Stimulated activated CD4-positive, alpha-beta T cell treated with anti-CD3 and anti-CD28 coated beads, TNF-alpha, amount 100 ng/mL, for 48 hours (primary cell): ENCODE results near the gene KDM5A.
"Not testable (repeated sequence)": the region's sequence is repeated elsewhere in the genome, so short reads cannot be mapped to it uniquely, and the experiment has no call there.

Experiments
- DNase-seq, 3 donors: peaks; one replicate each; pipeline ENCODE4 v3.0.0-alpha.2; 2020; ENCODE audit warnings: low read depth in 3 of 3

Gene KDM5A

DNA sequence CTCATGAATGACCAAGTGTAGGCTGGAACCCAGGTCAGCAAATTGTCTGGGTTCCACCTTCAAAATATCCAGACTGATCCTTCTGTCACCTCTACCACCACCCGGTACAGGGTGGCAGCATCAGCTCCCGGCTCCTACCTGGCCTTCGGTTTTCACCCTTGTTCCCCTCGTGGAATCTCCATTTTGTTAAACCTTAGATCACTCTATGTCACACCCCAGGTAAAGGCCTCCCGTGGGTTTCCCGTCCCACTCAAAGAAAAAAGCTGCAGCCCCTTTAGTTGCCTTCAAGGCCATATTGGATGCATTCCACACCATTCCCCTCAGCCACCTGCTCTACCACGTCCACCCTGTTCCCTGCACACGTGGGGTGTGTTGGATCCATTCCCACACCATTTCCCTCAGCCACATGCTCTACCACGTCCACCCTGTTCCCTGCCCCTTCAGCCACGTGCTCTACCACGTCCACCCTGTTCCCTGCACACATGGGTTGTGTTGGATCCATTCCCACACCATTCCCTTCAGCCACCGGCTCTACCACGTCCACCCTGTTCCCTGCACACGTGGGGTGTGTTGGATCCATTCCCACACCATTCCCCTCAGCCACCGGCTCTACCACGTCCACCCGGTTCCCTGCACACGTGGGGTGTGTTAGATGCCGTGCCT lies 150.3 kb downstream of the KDM5A start:
- DNase-seq = no peak

DNA sequence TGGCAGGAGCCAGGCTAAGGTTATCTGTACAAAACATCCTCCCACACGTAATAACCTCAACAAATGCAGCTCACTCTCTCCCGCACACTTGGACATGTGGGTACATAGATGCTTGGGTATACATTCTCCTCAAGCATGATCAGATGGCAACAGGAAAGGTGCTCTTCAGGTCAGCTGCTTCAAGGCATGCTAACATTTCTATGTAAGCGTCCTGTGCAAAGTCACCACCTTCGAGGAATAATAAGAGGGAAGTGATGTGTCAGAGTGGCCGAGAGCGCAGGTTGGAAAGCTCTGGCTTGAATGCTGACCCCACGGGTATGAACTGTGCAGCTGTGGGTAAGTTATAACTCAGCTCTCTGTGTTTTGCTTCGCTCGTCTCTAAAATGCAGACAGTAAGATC lies 151.0 kb downstream of the KDM5A start:
- no peak for DNase-seq

DNA sequence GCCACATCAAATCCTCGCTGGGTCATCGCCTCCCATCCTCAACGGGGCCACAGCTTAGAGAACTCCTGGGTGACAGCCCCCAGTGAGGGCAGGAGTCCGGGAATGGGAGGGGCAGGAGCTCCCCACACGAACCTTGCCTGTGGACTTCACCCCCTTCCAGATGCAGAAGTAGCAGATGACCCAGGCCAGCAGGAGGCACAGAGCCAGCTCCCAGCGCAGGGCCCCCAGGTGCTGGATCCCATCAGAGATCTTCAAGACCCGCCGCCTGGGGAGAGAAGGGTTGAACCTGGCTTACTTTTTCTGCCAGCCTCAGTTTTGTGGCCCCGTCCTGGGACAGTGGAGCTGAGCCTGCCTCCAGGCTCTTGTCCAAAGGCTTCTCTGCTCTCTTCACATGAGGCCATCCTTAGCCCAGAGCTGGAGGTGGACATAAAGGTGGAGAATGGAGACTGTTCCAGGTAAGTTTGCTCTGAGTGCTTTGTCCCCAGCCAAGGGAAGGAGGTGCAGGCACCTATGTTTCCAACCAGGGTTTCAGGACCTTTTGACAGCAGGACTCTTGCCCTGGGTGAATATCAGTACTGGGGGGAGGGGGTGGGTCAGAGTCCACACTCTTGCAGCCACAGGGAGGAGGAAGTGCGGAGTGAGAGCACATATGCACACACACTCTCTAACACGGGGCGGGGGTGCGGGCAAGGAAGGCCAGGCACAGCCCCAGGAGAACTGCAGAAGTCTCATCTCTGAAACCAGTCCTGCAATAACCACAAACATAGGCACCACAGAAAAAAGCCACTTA lies 151.9 kb downstream of the KDM5A start:
- no peak for DNase-seq

DNA sequence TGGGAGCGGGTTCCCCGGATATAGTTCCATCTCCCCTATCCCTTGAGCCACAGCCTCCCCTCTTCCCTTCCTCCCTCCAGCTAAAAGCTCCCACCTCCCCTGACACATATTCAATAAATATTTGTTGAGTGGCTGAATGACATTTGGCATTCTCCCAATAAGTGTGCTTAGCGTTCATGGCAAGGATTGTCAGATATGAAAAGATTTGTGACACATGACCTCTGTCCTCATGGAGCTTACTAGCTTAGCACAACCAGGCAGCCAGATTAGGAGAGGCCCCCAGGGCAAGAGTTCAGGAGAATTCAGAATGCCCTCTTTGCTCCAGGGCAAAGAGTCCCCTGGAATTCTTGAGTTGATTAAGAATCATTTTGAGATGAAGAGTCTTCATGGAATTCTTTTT lies 152.7 kb downstream of the KDM5A start:
- DNase-seq = no peak

DNA sequence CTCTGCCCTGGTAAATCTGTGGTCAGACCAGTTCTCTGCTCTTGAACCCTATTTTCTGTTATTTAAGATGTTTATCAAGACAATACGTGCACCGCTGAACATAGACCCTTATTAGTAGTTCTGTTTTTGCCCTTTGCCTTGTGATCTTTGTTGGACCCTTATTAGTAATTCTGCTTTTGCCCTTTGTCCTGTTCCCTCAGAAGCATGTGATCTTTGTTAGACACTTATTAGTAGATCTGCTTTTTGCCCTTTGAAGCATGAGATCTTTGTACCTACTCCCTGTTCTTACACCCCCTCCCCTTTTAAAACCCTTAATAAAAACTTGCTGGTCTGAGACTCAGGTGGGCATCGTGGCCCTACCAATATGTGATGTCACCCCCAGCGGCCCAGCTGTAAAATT lies 153.2 kb downstream of the KDM5A start:
- DNase-seq = not testable (repeated sequence)

DNA sequence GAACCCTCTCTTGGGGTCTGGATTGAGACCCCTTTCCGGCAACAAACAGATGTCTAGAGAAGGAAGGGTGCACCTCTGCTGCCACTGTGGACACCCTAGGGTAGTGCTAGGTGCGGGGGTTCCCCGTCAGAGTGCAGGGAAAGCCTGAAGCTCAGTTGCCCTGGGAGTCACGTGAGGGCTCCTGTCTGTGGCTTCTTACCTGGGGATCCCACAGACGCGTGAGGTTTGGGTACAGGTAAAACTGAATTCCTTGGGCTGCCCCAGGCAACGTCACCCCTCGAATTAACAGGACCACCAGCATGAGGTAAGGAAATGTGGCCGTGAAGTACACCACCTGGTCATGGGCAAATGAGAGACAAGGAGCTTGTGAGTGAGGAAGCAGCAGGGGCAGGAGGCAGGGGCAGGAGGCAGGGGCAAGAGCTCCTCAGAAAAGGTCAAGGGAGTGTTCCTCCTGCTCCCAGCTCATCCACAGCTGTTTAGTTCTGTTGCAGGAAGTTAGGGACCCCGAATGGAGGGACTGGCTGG lies 154.2 kb downstream of the KDM5A start:
- no peak for DNase-seq

DNA sequence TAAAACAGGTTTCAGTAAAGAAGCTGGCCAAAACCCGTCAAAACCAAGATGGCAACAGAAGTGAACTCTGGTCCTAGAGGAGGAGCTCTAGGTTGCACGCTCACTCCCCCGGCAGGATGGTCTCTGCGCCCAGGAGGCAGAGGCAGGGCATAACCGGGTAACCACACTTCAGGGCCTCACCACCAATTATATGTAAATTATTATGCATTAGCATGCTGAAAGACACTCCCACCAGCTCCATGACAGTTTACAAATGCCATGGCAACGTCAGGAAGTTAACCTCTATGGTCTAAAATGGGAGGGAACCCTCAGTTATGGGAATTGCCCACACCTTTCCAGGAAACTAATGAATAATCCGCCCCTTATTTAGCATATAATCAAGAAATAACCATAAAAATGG lies 155.1 kb downstream of the KDM5A start:
- no peak for DNase-seq

DNA sequence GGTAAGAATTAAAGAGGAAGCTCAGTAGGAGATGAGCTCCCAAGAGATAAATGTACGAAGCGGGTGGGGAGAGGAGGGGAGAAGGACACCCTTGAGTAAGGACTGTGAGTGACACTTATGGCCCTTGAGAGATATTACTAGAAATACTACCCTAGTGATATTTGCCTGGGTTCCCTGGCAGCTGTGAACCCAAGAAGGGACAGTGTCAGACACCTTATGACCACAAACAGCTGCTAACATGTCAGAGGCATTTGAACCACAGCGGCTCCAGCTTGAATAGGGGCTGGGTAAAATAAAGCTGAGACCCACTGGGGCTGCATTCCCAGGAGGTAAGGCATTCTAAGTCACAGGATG lies 155.5 kb downstream of the KDM5A start:
- no peak for DNase-seq

DNA sequence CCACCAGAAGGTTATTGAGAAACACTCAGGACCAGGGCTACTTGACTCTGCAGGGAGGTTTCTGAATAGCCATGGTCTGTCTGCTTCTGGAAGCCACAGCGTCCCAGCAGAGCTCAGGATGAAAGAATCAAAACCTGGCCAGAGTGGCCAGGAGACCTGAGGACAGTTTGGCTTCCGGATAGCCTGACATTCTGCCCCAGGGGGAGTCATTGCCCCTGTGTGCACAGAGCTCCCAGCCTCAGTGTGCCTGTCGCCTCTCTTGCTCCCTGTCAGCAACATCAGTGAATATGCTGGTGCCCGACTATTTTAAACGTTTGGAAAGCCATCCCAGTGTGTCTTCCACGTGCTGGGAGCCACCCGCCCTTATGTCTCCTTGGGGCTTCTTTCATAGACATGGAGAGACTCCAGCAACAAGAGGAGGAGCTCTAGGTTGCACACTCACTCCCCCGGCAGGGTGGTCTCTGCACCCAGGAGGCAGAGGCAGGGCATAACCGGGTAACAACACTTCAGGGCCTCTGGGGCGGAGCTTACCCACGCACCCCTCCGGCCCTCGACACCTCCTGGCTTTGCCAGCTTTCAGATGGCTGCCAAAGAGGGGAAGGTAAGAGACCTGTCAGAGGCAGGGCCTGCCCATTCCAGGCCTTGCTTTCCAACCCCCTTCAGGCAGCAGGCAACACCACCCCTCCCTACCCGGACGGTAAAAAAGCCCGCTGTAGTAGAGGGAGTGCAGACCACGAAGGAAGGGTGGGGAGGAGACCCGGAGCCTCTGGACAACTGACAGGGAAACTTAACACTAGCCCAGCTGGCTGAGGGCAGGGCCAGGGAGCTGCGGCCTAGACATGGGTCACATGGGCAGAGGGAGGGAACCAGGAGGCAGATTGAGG lies 156.1 kb downstream of the KDM5A start:
- DNase-seq = no peak

DNA sequence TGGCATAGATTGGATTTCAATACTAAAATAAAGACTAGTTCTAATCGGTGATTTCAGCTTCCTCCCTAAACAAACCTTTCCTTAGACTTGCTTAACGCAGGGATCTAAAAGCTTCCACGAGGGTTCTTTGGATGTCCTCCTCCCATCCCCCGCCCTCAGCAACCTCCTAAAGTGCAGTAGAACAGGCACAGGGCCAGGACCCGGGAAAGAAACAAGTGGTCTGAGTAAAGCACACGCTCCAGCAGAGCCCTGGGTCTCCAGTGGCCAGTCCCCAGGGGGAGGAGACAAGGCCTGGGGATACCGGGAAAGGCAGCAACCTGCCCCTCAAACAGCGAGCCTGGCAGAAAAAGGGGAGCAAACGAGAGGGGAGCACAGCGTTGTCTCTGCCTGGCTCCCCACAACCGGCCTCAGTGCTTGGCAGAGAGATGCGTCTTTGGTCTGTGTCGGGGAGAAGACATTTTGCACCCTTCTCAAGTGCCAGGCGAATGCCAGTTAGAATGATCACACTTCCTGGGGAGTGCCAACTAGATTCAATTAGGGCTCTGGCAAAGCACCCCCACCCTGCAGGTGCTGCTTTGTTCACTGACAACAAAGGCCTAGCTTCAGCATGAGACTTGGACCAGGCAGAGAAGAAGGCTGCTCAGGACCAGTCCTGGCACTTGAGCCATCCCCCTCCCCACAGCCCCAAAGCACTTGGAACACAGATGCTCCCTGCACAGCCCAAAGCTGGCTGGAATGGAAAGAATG lies 158.0 kb downstream of the KDM5A start:
- DNase-seq = no peak
